Measurements from ENCODE around the gene COL24A1. TPM values are rescaled to one million over a fixed set of nuclear protein-coding genes. Genes with fewer than 3 reads are reported as not detected.

The COL24A1 gene
- under 1 TPM; 0.06 to 0.40 (median 0.25) TPM for total RNA-seq
- 0.13 TPM for total RNA-seq (2013)
- total RNA-seq = 0 to 2.7 (median 0.45) reads per million in 29 experiments

DNA sequence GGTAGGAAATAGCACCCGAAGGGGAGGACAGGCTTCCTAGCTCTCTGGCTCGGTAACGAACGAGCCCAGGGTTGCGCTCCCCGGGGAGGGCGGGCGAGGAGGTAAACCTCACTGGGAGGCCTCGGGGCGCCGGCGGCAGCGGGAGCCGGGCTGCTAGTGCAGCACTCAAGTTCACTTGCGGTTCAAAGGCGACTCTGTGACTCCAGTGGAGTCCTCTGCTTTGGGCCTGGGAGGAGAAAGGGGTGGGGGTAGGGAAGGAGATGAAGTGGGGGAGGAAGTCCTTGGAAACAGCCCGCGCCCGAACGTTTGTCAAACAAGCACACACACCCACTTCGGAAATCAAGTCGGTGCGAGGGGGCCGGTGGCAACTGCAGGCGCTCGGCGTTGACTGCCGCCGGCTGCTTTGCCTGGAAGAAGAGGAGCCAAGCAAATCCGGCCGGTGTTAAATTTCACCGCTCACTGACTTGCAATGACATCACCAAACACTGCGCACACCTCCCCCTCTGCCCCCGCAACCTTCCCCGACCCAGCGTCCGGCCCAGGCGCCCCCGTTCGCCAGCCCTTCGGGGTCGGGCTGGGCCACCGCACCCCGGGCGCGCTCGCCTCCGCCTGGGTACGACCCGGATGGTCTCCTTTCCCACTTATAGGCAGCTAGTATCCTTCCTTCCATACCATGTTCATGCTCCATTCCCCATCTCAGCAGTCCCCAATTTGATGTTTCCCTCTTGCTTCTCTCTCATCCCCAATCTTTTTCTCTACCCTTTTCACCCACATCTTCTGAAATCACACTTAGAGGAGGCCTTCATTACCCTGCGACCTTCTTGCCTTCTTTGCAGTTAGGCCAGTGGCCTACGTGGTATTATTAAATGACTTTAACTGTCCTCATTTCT is at the start of gene COL24A1:
TSS of gene COL24A1 (minus strand) at position 207 of the 890 bp plus-strand sequence. CDS start 376 bp downstream, outside the sequence.
- peak within 1 kb of the TSS in 1 of 3 donors; percentile 26 for H3K4me3 Mint-ChIP-seq

DNA sequence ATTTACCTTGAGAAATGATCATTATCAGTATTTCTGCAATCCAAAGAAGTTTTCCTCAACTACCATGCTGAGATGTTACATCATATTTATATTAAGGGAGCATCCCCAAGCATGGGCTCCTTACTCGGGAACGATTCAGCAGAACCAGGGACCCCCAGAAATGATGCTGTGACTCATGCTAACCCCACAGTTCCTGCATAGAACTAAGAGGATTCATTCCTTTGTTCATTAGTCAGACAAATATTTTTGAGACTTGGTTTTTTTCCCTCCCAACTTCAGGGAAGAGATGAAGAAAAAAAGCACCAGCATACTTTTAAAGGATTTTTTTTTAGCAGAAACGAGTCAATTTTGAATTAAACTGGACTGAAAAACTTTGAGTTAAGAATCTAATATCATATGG is 49.2 kb upstream of the COL24A1 start:
- DNase-seq (no peak), ATAC-seq (replicated peaks in 1 of 4) (no peak)
- no peak overlapping the region for H3K4me3 ChIP-seq (ENCODE audit: control insufficient read depth in 1 of 2, extremely low read depth in 1 of 2, low read length in 1 of 2)
- H3K9me3 ChIP-seq = no peaks in the 10 kb centered on the region
- Mint-ChIP-seq H3K27ac (no peak overlapping the region), H3K4me3 (no peak overlapping the region), H3K27me3 (no peaks in the 10 kb centered on the region), H3K4me1 (no peaks in the 10 kb centered on the region), H3K9me3 (no peaks in the 10 kb centered on the region), H3K36me3 (no peaks in the 10 kb centered on the region)
- WGBS (ENCODE audit: insufficient coverage) = no CpG with 5 or more reads among the region's 3 CpGs
- POLR2A ChIA-PET = no interaction called here
- CTCF ChIA-PET = interaction anchor here in 1 of 2 donors (0.5 kb wide), 1 partner anchor 9 kb away, joined by 4 read pairs; no protein-coding TSS in a partner anchor
- H3K4me1 ChIP-seq (ENCODE audit: control insufficient read depth in 1 of 2, extremely low read depth in 1 of 2, insufficient read depth in 2 of 2, low read length in 2 of 2) = no peaks in the 10 kb centered on the region
- H3K27me3 ChIP-seq (replicated peaks in 1 of 2; ENCODE audit: control insufficient read depth in 2 of 2, extremely low read depth in 1 of 2, insufficient read depth in 2 of 2, low read length in 1 of 2) = no peaks in the 10 kb centered on the region
- no peaks in the 10 kb centered on the region for H3K36me3 ChIP-seq (ENCODE audit: control insufficient read depth in 2 of 2, extremely low read depth in 1 of 2, insufficient read depth in 1 of 2, low read length in 1 of 2)
- H3K27ac ChIP-seq (ENCODE audit: low read length) = no peak overlapping the region

More for the DNA sequence above, at the start of gene COL24A1:
- peaks cover 0 to 9% (median 6%) of the 10 kb centered on the region in 3 donors for H3K4me1 Mint-ChIP-seq
- Histone ChIP-seq H3K36me3 (ENCODE audit: control insufficient read depth in 2 of 2, extremely low read depth in 1 of 2, insufficient read depth in 1 of 2, low read length in 1 of 2) (no peaks in the 10 kb centered on the region), H3K4me1 (ENCODE audit: control insufficient read depth in 1 of 2, extremely low read depth in 1 of 2, insufficient read depth in 2 of 2, low read length in 2 of 2) (peaks cover 6 to 15% of the 10 kb centered on the region in 2 experiments), H3K4me3 (ENCODE audit: control insufficient read depth in 1 of 2, extremely low read depth in 1 of 2, low read length in 1 of 2) (peak within 1 kb of the TSS in 1 of 2 donors; percentile 88), H3K27ac (ENCODE audit: low read length) (no peak within 1 kb of the TSS), H3K27me3 (replicated peaks in 1 of 2; ENCODE audit: control insufficient read depth in 2 of 2, extremely low read depth in 1 of 2, insufficient read depth in 2 of 2, low read length in 1 of 2) (peaks cover 2 to 25% of the 10 kb centered on the region in 2 experiments), H3K9me3 (peaks cover 2% of the 10 kb centered on the region)
- no peak for DNase-seq
- CTCF ChIA-PET = no interaction called here
- ATAC-seq (replicated peaks in 1 of 4) = no peak
- H3K27ac Mint-ChIP-seq = no peak within 1 kb of the TSS
- H3K36me3 Mint-ChIP-seq = no peaks in the 10 kb centered on the region
- H3K27me3 Mint-ChIP-seq = peaks cover 31 to 32% of the 10 kb centered on the region in 2 donors
- POLR2A ChIA-PET = no interaction called here
- H3K9me3 Mint-ChIP-seq = no peaks in the 10 kb centered on the region
- 26% methylated on average over 45 of the region's 52 CpGs for WGBS (ENCODE audit: insufficient coverage)

DNA sequence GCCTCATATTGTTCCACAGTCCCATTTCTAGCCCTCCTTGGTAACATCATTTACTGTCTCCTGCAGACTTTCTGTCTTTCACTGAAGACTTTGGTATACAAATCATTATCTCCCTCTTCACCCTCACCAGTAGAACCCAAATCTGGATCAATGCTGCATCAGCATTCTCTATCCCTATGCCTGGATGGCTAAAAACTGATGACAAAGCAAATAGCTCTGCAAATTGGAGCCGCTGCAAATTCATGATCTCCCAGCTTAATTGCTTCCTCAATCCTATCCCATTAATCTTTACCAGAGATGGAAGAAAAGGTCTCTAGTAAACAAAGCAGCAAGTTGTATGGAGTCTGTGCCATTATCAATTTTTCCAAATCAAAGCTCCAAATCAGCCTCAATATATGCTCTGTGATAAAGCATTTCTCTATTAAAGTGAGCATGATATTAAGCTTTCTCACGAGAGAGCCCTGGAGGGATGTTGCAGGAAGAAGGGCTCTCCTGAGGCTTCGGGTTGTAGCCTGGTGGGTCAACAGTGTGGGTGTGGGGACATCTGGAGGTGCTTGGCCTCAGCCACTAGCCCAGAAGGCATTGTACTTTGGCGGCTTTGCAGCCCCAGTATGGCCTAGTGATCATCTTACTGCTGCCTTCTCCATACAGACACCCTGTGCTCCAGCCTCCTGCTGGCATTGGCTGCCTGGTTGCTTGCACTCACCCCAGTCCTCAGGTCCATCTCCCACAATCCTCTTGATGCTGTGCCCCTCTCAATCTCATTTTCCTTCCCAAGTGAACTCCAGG is 46.2 kb upstream of the COL24A1 start:
- Mint-ChIP-seq H3K36me3 (no peaks in the 10 kb centered on the region), H3K27me3 (peaks cover 0 to 2% of the 10 kb centered on the region in 2 donors), H3K27ac (no peak overlapping the region), H3K4me3 (no peak overlapping the region), H3K9me3 (no peaks in the 10 kb centered on the region), H3K4me1 (no peaks in the 10 kb centered on the region)
- Histone ChIP-seq H3K4me1 (ENCODE audit: control insufficient read depth in 1 of 2, extremely low read depth in 1 of 2, insufficient read depth in 2 of 2, low read length in 2 of 2) (no peaks in the 10 kb centered on the region), H3K27ac (ENCODE audit: low read length) (no peak overlapping the region), H3K36me3 (ENCODE audit: control insufficient read depth in 2 of 2, extremely low read depth in 1 of 2, insufficient read depth in 1 of 2, low read length in 1 of 2) (no peaks in the 10 kb centered on the region), H3K27me3 (replicated peaks in 1 of 2; ENCODE audit: control insufficient read depth in 2 of 2, extremely low read depth in 1 of 2, insufficient read depth in 2 of 2, low read length in 1 of 2) (no peaks in the 10 kb centered on the region), H3K4me3 (ENCODE audit: control insufficient read depth in 1 of 2, extremely low read depth in 1 of 2, low read length in 1 of 2) (no peak overlapping the region), H3K9me3 (no peaks in the 10 kb centered on the region)
- POLR2A ChIA-PET = no interaction called here
- no peak for DNase-seq
- CTCF ChIA-PET = no interaction called here
- no peak for ATAC-seq (replicated peaks in 1 of 4)
- 85% methylated on average over 2 of the region's 4 CpGs for WGBS (ENCODE audit: insufficient coverage)

DNA sequence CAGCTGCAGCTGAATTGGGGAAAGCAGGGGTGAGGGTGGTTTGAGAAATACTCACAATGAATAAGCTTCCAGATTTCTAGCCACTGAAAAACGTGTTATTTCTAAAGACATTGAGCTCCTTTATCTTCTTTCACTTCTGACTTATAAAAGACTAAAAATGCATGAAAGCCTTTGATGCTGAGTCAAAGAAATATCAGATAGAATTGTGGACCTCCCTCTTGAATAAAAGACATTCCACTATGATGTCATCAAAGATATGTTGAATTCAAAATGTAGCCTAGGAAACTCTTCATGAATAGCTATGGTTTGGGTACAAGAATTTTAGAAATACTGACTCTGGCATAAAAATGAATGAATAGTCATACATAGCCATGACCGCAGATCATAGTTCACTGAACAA is 44.7 kb upstream of the COL24A1 start:
- DNase-seq (no peak), ATAC-seq (replicated peaks in 1 of 4) (no peak)
- Histone ChIP-seq H3K4me3 (ENCODE audit: control insufficient read depth in 1 of 2, extremely low read depth in 1 of 2, low read length in 1 of 2) (no peak overlapping the region), H3K27ac (ENCODE audit: low read length) (no peak overlapping the region), H3K9me3 (no peaks in the 10 kb centered on the region), H3K27me3 (replicated peaks in 1 of 2; ENCODE audit: control insufficient read depth in 2 of 2, extremely low read depth in 1 of 2, insufficient read depth in 2 of 2, low read length in 1 of 2) (no peaks in the 10 kb centered on the region), H3K36me3 (ENCODE audit: control insufficient read depth in 2 of 2, extremely low read depth in 1 of 2, insufficient read depth in 1 of 2, low read length in 1 of 2) (no peaks in the 10 kb centered on the region), H3K4me1 (ENCODE audit: control insufficient read depth in 1 of 2, extremely low read depth in 1 of 2, insufficient read depth in 2 of 2, low read length in 2 of 2) (no peaks in the 10 kb centered on the region)
- CTCF ChIA-PET = no interaction called here
- Mint-ChIP-seq H3K9me3 (no peaks in the 10 kb centered on the region), H3K4me3 (no peak overlapping the region), H3K27me3 (peaks cover 0 to 2% of the 10 kb centered on the region in 2 donors), H3K27ac (no peak overlapping the region), H3K36me3 (no peaks in the 10 kb centered on the region), H3K4me1 (no peaks in the 10 kb centered on the region)
- POLR2A ChIA-PET = no interaction called here
- WGBS (ENCODE audit: insufficient coverage) = no CpG with 5 or more reads among the region's 2 CpGs

DNA sequence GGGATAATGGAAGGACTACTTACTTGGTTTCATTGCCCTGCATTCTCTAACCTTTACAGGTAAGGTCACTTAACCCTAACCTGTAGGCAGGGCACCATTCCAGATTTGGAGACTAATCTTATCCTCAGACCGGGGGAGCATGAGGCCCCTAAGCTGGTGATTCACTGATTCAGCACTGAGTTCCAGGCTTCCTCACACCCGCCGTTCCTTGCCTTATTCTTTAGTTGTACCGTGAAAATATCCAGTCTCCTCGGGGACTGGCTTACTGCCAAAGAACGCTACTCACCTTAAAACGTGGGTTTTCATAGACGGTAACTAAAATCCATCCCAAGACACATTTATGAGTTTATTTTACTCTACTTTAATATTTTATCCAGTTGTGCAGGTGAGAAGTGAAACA is 44.3 kb upstream of the COL24A1 start:
- no peaks in the 10 kb centered on the region for H3K9me3 ChIP-seq
- H3K27me3 Mint-ChIP-seq = peaks cover 0 to 2% of the 10 kb centered on the region in 2 donors
- DNase-seq (no peak), ATAC-seq (replicated peaks in 1 of 4) (no peak)
- no peaks in the 10 kb centered on the region for H3K9me3 Mint-ChIP-seq
- ChIA-PET CTCF (no interaction called here), POLR2A (no interaction called here)
- H3K4me3 Mint-ChIP-seq = no peak overlapping the region
- no peak overlapping the region for H3K27ac Mint-ChIP-seq
- WGBS (ENCODE audit: insufficient coverage) = 92% methylated on average over 3 of the region's 8 CpGs
- no peaks in the 10 kb centered on the region for H3K4me1 Mint-ChIP-seq
- H3K36me3 Mint-ChIP-seq = no peaks in the 10 kb centered on the region
- H3K4me3 ChIP-seq (ENCODE audit: control insufficient read depth in 1 of 2, extremely low read depth in 1 of 2, low read length in 1 of 2) = no peak overlapping the region
- no peaks in the 10 kb centered on the region for H3K27me3 ChIP-seq (replicated peaks in 1 of 2; ENCODE audit: control insufficient read depth in 2 of 2, extremely low read depth in 1 of 2, insufficient read depth in 2 of 2, low read length in 1 of 2)
- H3K4me1 ChIP-seq (ENCODE audit: control insufficient read depth in 1 of 2, extremely low read depth in 1 of 2, insufficient read depth in 2 of 2, low read length in 2 of 2) = no peaks in the 10 kb centered on the region
- H3K36me3 ChIP-seq (ENCODE audit: control insufficient read depth in 2 of 2, extremely low read depth in 1 of 2, insufficient read depth in 1 of 2, low read length in 1 of 2) = no peaks in the 10 kb centered on the region
- H3K27ac ChIP-seq (ENCODE audit: low read length) = no peak overlapping the region

DNA sequence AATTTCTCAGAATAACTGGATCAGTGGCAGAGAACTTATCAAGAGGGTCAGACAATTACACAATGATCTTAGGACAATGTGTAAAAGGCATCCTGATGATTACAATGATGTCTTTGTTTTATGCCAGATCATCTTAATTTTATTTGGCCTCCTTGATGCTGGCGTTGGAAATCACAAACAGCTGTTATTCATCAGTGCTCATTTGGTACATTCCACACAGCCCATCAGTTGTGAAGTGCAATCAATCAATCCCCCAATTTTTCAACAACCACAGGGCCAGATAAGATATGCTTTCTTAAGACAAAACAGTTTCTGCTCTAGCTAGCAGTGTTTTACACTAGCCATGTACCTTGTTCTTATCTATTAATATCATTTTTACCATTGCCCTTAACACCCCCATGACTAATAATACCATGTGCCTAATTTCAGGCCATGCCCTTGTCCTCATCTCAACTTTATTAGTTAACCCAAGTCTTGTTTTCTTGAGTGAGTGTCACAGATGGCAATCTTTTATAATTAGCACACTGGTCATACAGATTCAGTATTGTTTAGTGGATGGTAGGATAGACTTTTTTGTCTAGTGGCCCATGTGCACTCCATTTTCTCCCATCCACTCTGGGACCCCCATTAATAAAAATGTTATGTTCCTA is 40.8 kb upstream of the COL24A1 start:
- Histone ChIP-seq H3K4me3 (ENCODE audit: control insufficient read depth in 1 of 2, extremely low read depth in 1 of 2, low read length in 1 of 2) (no peak overlapping the region), H3K9me3 (no peaks in the 10 kb centered on the region), H3K27ac (ENCODE audit: low read length) (no peak overlapping the region), H3K36me3 (ENCODE audit: control insufficient read depth in 2 of 2, extremely low read depth in 1 of 2, insufficient read depth in 1 of 2, low read length in 1 of 2) (no peaks in the 10 kb centered on the region), H3K4me1 (ENCODE audit: control insufficient read depth in 1 of 2, extremely low read depth in 1 of 2, insufficient read depth in 2 of 2, low read length in 2 of 2) (no peaks in the 10 kb centered on the region), H3K27me3 (replicated peaks in 1 of 2; ENCODE audit: control insufficient read depth in 2 of 2, extremely low read depth in 1 of 2, insufficient read depth in 2 of 2, low read length in 1 of 2) (no peaks in the 10 kb centered on the region)
- POLR2A ChIA-PET = no interaction called here
- H3K4me3 Mint-ChIP-seq = no peak overlapping the region
- CTCF ChIA-PET = no interaction called here
- no peak for DNase-seq
- no peaks in the 10 kb centered on the region for H3K4me1 Mint-ChIP-seq
- no peaks in the 10 kb centered on the region for H3K36me3 Mint-ChIP-seq
- WGBS (ENCODE audit: insufficient coverage) = 60% methylated on average over 1 of the region's 1 CpG
- no peaks in the 10 kb centered on the region for H3K9me3 Mint-ChIP-seq
- H3K27me3 Mint-ChIP-seq = peaks cover 0 to 2% of the 10 kb centered on the region in 2 donors
- no peak overlapping the region for H3K27ac Mint-ChIP-seq
- ATAC-seq (replicated peaks in 1 of 4) = no peak

Data from T-cell (primary cell).